GM12878 (cell line): ENCODE results near the gene TRERF1. TPM values are rescaled to one million over a fixed set of nuclear protein-coding genes. Genes with fewer than 3 reads are reported as not detected.

ENCODE experiments used
- ATAC-seq: fragments of 200-7000 bp; cut with Tn5 transposase; 3 replicates; pipeline ENCODE4 v1.9.1; 2020; ENCODE audit warnings: mild to moderate bottlenecking, moderate library complexity
- BruUV-seq: library from RNA; stranded (reverse); fragments of 400-500 nt; replicated peaks from 2 replicates; lab custom pipeline; 2021; lab: Mats Ljungman, UMichigan
- CTCF ChIA-PET: fragments of 300-600 bp; sonication (Branson Sonifier 250); formaldehyde crosslinking; extraction: SDS; loops from one replicate; lab custom pipeline; 2021; ENCODE audit warnings: inconsistent platforms; lab: Yijun Ruan, JAX
- POLR2A ChIA-PET: fragments of 350-600 bp; formaldehyde crosslinking; extraction: SDS; loops from one replicate; lab custom pipeline; 2021; ENCODE audit warnings: inconsistent platforms; lab: Charles Lee
- RAD21 ChIA-PET: fragments of 300-600 bp; sonication (Branson Sonifier 250); formaldehyde crosslinking; loops from one replicate; lab custom pipeline; 2023; ENCODE audit warnings: antibody characterized with exemption; ENCODE audit not compliant: unreplicated experiment; lab: Charles Lee
- SMC1A ChIA-PET: fragments of 300-600 bp; sonication (Branson Sonifier 250); formaldehyde crosslinking; loops from one replicate; lab custom pipeline; 2023; ENCODE audit not compliant: unreplicated experiment, uncharacterized antibody; lab: Charles Lee
- DNase-seq: peaks from one replicate; pipeline ENCODE4 v3.0.0-alpha.2; 2011; ENCODE audit warnings: low read depth, low spot score
- FAIRE-seq: peaks from 3 replicates; lab custom pipeline; 2011; peaks lifted over from hg19 to GRCh38; lab: Jason Lieb, UNC
- H2AFZ ChIP-seq: 2 replicates; pipeline ENCODE4 v1.6.0; 2011; ENCODE audit warnings: low read depth, low read length, control low read depth; ENCODE audit not compliant: control insufficient read depth
- H3K27ac ChIP-seq: 2 replicates; pipeline ENCODE4 v1.5.1; 2011; ENCODE audit warnings: control low read depth; ENCODE audit not compliant: control insufficient read depth, insufficient read depth
- H3K27me3 ChIP-seq, 2 experiments: replicated peaks in 1 of 2; 2 replicates each; pipeline versions ENCODE4 v1.6.0 to v1.6.1; 2011; ENCODE audit warnings: low read length in 1 of 2; ENCODE audit not compliant: control insufficient read depth in 2 of 2, insufficient read depth in 2 of 2
- H3K36me3 ChIP-seq, 2 experiments: 2 replicates each; pipeline ENCODE4 v1.5.1; 2011; ENCODE audit warnings: low read length in 1 of 2; ENCODE audit not compliant: control insufficient read depth in 2 of 2, insufficient read depth in 2 of 2
- H3K4me1 ChIP-seq: 2 replicates; pipeline ENCODE4 v1.6.1; 2011; ENCODE audit warnings: mild to moderate bottlenecking, low read length, moderate library complexity, mixed read lengths; ENCODE audit not compliant: control insufficient read depth, insufficient read depth
- H3K4me2 ChIP-seq: 2 replicates; pipeline ENCODE4 v1.6.0; 2011; ENCODE audit warnings: control low read depth; ENCODE audit not compliant: control insufficient read depth, insufficient read depth
- H3K4me3 ChIP-seq: fragments of 200-600 bp; sonication (generic); 2 replicates; pipeline ENCODE4 v1.5.1; 2016
- H3K79me2 ChIP-seq: 2 replicates; pipeline ENCODE4 v1.6.0; 2011; ENCODE audit warnings: low read length; ENCODE audit not compliant: control insufficient read depth, insufficient read depth
- H3K9ac ChIP-seq: 2 replicates; pipeline ENCODE4 v1.8.0; 2011; ENCODE audit warnings: low read length, control low read depth, mixed read lengths; ENCODE audit not compliant: control insufficient read depth, insufficient read depth
- H3K9me3 ChIP-seq: replicated peaks from 3 replicates; pipeline ENCODE4 v1.5.1; 2011; ENCODE audit warnings: mild to moderate bottlenecking, low read length; ENCODE audit not compliant: control insufficient read depth, insufficient read depth
- H4K20me1 ChIP-seq: 2 replicates; pipeline ENCODE4 v1.6.0; 2011; ENCODE audit not compliant: control insufficient read depth, insufficient read depth
- ETV6 ChIP-seq, 2 experiments: fragments of 450-650 bp in 1 of 2; IDR thresholded peaks in 1 of 2; conservative IDR thresholded peaks in 1 of 2; 2 replicates each; pipeline ENCODE4 v1.6.1; 2014; ENCODE audit warnings: antibody characterized with exemption in 1 of 2, borderline replicate concordance in 1 of 2, low read depth in 1 of 2, mild to moderate bottlenecking in 1 of 2, moderate library complexity in 1 of 2
- HCFC1 ChIP-seq: fragments of 150-350 bp; IDR thresholded peaks from 2 replicates; pipeline ENCODE4 v1.6.1; 2014; ENCODE audit warnings: low read length
- IKZF1 ChIP-seq: fragments of 450-650 bp; conservative IDR thresholded peaks from 2 replicates; pipeline ENCODE4 v1.6.1; 2017; ENCODE audit warnings: antibody characterized with exemption, mild to moderate bottlenecking
- NFYB ChIP-seq: IDR thresholded peaks from 2 replicates; pipeline ENCODE4 v1.6.1; 2011; ENCODE audit warnings: low read depth, mild to moderate bottlenecking, low read length, improper control_type of control experiment, moderate library complexity; ENCODE audit not compliant: insufficient read depth
- POLR2A ChIP-seq: IDR thresholded peaks from 2 replicates; pipeline ENCODE4 v1.6.1; 2011; ENCODE audit warnings: low read depth, mild to moderate bottlenecking, low read length
- RAD51 ChIP-seq: fragments of 450-650 bp; IDR thresholded peaks from 2 replicates; pipeline ENCODE4 v1.6.1; 2016; ENCODE audit warnings: moderate library complexity, mild to moderate bottlenecking, inconsistent platforms
- SMC3 ChIP-seq: IDR thresholded peaks from 2 replicates; pipeline ENCODE4 v1.6.1; 2011; ENCODE audit warnings: low read length, improper control_type of control experiment, borderline replicate concordance
- SPI1 ChIP-seq: IDR thresholded peaks from 2 replicates; pipeline ENCODE4 v1.6.1; 2011; ENCODE audit warnings: low read depth, mild to moderate bottlenecking, low read length, moderate library complexity, borderline replicate concordance; ENCODE audit not compliant: insufficient read depth
- USF1 ChIP-seq: IDR thresholded peaks from 2 replicates; pipeline ENCODE4 v1.6.1; 2011; ENCODE audit warnings: borderline replicate concordance, low read depth, mild to moderate bottlenecking, moderate library complexity, mixed read lengths, low read length; ENCODE audit not compliant: insufficient read depth; ENCODE audit errors: extremely low read length
- ZSCAN29 ChIP-seq: fragments of 450-650 bp; IDR thresholded peaks from 2 replicates; pipeline ENCODE4 v1.6.1; 2017; ENCODE audit warnings: mild to moderate bottlenecking, moderate library complexity
- WGBS: methylation state at CpG from one replicate; pipeline ENCODE4 v1.1.6; 2016; ENCODE audit warnings: low lambda C conversion rate; ENCODE audit not compliant: insufficient replicate concordance, insufficient coverage; ENCODE audit errors: missing lambda C conversion rate; 5-methylcytosine and 5-hydroxymethylcytosine counted together
- in situ Hi-C: fragments of 300-500 bp; cut with MboI; formaldehyde crosslinking; loops from 9 replicates; pipeline ENCODE4 v1.14.3; 2018; ENCODE audit warnings: mixed read lengths
- intact Hi-C: fragments of 100-400 bp; cut with micrococcal nuclease; formaldehyde crosslinking; loops from one replicate; pipeline ENCODE4 v1.14.2; 2022; ENCODE audit not compliant: unreplicated experiment
- polyA plus RNA-seq, 11 experiments: library from polyadenylated mRNA; depleted of rRNA in 4 of 11; unstranded in 6 of 11; stranded (reverse) in 5 of 11; fragments of >200 nt; fragmentation: Nextera tagmentation in 4 of 11; fragmentation: Illumina TruSeq in 1 of 11; extraction: Ambion mirVana in 4 of 11; extraction: Trizol in 1 of 11; gene quantifications; 1 replicate in 1 of 11; 2 replicates in 10 of 11; pipeline versions ENCODE4 v1.2.1 to v1.2.3, GENCODE V29; 2011 to 2016; ENCODE audit warnings: inconsistent platforms in 2 of 11, missing spikeins in 2 of 11, low read depth in 1 of 11
- total RNA-seq, 4 experiments: library from RNA; depleted of rRNA in 3 of 4; stranded (reverse); fragments of >200 nt in 3 of 4; fragmentation: Illumina TruSeq in 1 of 4; extraction: Trizol in 1 of 4; gene quantifications; 2 replicates each; pipeline versions ENCODE4 v1.2.1 to v1.2.3, GENCODE V29; 2013 to 2021

TRERF1 gene
- total and polyA plus RNA-seq, 10 of the 15 experiments (the other 5 are each of a cell fraction or from before 2014, with no cell fraction given), result 2.2 to 19.4 (median 7.2) TPM

- ATAC-seq, result no peak
- no peak overlapping the region for H2AFZ ChIP-seq
- no peak for DNase-seq
- no peaks in the 10 kb centered on the region for H3K79me2 ChIP-seq
- no peaks in the 10 kb centered on the region; the same call in 2 of the 3 replicates for H3K9me3 ChIP-seq
- no peaks in the 10 kb centered on the region for H3K36me3 ChIP-seq
- no peak for TF ChIP-seq ETV6 (conservative IDR thresholded peaks at IDR 0.05 in 1 of 2, IDR thresholded peaks at IDR 0.05 in 1 of 2; ENCODE audit: borderline replicate concordance in 1 of 2, low read depth in 1 of 2)
- TF ChIP-seq SMC3, result no peak
- no peak for TF ChIP-seq POLR2A
- TF ChIP-seq HCFC1, result no peak
- no peak for TF ChIP-seq NFYB
- TF ChIP-seq USF1, result no peak
- no peak for TF ChIP-seq RAD51
- TF ChIP-seq SPI1, result no peak
- TF ChIP-seq ZSCAN29, result no peak
- no peak for TF ChIP-seq IKZF1
- CTCF ChIA-PET, result no interaction called here
- no peak overlapping the region for H3K9ac ChIP-seq
- no peak overlapping the region for H3K4me2 ChIP-seq
- POLR2A ChIA-PET, result no interaction called here
- no peaks in the 10 kb centered on the region for H4K20me1 ChIP-seq
- in situ Hi-C loops (no loop called here), intact Hi-C loops (no loop called here)
- SMC1A ChIA-PET, result interaction anchor here (0.5 kb wide), 1 partner anchor 10 kb away, joined by 3 read pairs; no protein-coding TSS in a partner anchor
- no peaks in the 10 kb centered on the region; the same call in 1 of the 2 replicates for H3K4me1 ChIP-seq
- FAIRE-seq, result no peak
- H3K27me3 ChIP-seq, result no peaks in the 10 kb centered on the region
- whole genome bisulfite sequencing, result 95% methylated on average over 13 of the region's 13 CpGs
- BruUV-seq, result TSS peak; percentile 25
- H3K27ac ChIP-seq, result no peak overlapping the region
- no peak overlapping the region for H3K4me3 ChIP-seq
- RAD21 ChIA-PET, result no interaction called here
These were observed 254.0 kb downstream of the TRERF1 start for GRCh38 chr6:42197555-42198362.
